Stimulated activated CD4-positive, alpha-beta T cell treated with anti-CD3 and anti-CD28 coated beads, Interleukin-1b, Interleukin-23, amount 100 ng/mL, for 48 hours (primary cell): ENCODE measurements around the gene TMEM143.
"Not testable (repeated sequence)": the region's sequence is repeated elsewhere in the genome, so short reads cannot be mapped to it uniquely, and the experiment has no call there.

Experiments
- DNase-seq: peaks from one replicate; pipeline ENCODE4 v3.0.0-alpha.2; 2020

Gene TMEM143

DNA sequence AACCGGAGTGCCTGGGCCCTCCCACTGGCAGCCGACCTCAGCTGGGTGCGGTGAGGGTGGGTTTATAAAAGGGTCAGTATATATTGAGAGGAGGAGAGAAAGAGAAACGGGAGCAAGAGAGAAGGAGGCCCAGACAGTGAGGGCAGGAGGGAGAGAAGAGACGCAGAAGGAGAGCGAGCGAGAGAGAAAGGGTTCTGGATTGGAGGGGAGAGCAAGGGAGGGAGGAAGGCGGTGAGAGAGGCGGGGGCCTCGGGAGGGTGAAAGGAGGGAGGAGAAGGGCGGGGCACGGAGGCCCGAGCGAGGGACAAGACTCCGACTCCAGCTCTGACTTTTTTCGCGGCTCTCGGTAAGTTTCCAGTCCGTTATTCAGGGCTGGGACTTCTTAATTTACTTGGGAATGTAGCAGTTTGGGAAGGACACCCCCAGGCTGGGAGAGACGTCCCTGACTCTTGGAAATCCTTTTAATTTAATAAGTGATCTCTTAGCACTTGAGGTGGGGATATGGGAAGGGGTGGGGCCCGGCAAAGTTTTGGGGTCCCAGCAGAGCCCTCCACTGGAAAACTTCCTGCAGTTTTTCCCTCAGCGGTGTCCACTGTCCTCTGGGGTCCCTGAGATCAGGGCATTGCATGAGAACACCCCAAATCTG, 38.4 kb downstream of the TMEM143 start, which contains the start of gene EMP3:
Gene EMP3 (plus strand): TSS at position 288 of the 646 bp plus-strand sequence. CDS start 1,293 bp downstream, outside the sequence.
- peak; percentile 87 for DNase-seq

DNA sequence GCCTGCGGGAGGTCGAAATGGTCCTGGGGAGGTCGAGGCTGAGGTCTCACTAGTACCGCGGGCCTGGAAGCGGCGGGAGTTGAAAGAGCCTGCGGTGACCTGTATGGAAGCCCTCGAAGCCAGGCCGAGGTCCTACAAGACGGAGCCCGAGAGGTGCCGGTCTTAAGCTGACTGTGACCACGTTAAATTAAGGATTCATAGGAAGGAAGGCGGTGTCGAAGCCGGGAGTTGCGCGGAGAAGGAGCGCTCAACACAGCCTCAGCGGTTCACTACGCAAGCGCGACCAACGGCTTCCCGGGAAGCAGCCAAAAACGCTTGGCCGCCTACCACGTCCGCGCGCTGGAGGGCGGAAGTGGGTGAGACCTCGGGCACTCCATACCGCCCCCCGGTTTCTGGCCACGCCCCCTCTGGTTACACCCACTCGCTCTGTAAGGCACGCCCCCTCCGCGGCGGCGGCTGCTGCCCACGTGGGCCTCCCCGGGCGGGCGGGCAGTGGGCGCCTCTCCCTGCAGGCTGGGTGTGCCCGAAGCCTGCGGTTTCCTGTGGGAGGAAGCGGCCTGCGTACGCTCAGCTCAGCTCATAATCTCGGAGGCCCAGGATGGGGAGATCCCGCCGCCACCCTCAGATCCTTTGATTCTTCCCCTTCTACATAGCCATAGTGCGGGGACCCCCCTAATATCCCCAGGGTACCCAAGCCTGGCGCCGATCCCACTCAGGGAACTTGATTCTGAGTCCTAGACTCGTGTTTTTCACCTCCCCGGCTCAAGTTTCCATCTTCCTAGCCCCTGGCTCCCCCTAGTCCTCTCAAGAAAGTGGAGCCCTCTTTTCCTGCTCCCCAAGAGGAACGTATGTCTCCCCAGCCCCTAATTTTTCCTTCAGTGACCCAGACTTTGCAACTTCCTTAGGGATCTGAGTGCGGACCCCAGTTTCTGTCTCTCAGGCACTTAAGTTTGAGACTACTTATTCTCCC, 41.8 kb downstream of the TMEM143 start:
- peak; percentile 98 for DNase-seq

DNA sequence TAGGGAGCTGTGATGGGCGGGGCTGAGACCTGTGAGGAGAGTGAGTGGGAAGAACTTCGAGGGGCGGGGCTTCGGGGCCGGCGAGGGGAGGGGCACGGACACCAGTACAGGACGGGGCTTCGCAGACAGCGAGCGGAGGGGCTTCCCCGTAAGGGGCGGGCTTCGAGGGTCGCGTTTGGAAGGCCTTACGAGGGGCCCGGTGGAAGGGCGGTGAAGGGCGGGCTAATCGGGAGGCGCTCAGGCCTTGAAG, 42.4 kb downstream of the TMEM143 start:
- DNase-seq, result peak; percentile 98

DNA sequence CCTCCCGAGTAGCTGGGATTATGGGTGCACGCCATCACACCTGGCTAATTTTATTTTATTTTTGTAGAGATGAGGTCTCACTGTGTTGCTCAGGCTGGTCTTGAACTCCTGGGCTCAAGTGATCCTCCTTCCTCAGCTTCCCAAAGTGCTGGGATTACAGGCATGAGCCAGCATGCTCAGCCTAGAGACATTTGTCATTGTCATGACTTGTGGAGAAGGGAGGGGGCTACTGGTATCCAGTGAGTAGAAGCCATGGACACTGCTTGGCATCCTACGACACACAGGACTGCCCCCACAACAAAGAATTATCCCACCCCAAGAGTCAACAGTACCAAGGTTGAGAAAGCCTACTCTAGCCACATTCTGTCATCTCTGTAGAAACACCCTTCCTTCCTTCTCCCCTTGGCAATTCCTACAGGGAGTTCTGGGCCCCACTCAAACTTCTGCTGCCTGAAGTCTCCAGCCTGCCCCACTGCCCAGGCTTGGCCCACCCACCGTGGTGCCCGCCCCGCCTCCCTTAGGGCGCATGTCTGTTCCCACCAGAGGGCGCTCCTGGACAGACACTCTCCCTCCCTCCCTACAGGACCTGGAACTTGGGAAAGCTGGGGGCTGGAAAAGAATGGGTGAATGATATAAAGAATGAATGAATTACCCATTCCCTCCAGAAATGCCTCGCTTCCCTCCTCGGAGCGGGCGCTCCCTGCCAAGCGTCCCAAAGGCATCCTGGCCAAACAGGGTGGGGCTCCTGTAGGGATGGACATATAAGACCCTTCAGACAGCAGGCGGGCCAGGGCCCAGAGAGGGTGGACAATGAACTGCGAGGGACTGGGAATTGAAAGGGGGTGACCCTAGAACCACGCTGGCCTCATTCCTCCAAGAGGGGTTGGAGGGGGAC, 43.8 kb downstream of the TMEM143 start:
- DNase-seq, result peak; percentile 65

DNA sequence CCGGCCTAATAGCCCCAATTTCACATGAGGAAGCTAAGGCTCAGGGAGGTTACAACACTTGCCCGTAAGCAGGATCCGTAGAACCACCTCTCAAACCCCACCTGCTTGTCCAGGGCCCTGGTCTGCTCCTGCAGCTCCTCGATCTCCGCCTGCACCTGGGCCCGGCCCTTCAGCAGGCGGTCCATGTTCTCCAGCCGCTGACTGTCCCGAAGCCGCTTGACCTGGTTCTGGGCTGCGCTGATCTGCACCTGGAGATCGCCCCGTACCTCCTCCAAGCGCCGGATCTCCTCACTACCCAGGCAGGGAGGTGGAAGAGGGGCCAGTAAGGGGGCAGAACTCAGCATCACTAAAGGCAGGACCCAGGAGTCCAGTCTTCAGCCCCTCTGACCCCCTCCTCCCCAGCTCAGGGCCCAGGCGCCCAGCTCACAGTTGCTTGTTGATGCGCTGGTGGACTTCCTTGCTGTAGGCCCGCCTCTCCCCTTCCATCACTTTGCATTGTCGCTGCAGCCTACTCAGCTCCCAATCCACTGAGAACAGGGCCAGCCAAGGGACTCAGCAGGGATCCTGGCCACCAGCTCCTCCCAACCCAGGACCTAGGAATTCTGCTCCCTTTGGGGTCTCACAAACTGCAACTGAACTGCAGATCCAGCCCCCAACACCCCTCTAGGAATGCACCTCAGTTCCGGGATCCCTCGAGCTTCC, 45.3 kb downstream of the TMEM143 start:
- no peak for DNase-seq

DNA sequence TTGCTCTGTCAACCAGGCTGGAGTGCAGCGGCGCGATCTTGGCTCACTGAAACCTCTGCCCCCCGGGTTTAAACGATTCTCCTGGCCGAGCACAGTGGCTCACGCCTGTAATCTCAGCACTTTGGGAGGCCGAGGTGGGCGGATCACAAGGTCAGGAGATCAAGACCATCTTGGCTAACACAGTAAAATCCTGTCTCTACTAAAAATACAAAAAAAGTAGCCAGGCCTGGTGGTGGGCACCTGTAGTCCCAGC, 46.1 kb downstream of the TMEM143 start:
- not testable (repeated sequence) for DNase-seq

DNA sequence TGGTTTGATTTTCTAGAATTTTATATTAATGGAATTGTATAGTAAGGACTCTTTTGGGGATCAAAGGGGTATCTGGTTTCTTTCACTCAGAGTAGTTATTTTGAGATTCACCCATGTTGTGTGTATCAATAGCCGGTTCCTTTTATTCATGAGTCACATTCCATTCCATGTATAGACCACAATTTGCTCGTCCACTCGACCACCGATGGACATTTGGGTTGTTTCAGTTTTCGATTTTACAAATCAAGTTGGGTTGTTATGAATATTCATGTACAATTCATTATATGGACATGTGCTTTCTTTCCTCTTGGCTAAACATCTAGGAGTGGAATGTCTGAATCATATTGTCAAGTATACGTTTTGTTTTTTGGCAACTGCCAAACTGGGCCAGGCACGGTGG, 48.0 kb downstream of the TMEM143 start:
- no peak for DNase-seq

DNA sequence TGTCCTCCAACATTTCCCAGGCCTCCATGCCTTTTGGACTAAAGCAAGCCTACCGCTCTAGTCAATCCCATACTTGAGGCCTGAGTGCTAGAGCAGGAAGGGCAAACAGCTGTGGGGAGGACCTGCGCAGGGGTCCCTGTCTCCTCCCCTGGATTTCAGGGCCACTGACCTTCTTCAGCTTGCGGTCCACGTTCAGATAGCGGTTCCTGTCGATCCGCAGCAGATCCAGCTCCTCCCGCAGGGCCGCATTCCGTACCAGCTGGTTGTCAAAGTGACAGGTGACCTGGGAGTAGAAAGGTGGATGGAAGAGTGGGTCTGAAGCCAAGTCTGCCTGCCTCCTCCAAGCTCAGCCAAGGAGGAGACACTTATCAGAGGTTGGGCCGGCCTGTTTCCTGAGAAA, 52.4 kb downstream of the TMEM143 start:
- DNase-seq, result no peak

DNA sequence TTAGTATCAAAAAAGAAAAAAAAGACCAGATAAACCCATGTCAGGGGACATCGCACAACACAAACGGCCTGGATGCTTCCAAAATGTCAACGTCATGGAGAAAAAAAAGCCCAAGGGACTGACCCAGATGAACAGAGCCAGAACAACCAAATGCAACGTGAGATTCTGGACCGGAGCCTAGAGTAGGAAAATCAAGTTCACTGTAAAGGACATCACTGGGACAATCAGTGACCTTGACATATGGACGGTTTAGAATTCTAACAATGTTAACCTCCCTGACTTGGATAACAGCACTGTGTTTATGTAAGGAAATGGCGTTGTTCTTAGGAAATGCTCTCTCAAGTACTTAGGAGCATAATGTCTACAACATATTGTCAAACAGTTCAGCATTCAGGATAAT, 53.5 kb downstream of the TMEM143 start:
- no peak for DNase-seq

DNA sequence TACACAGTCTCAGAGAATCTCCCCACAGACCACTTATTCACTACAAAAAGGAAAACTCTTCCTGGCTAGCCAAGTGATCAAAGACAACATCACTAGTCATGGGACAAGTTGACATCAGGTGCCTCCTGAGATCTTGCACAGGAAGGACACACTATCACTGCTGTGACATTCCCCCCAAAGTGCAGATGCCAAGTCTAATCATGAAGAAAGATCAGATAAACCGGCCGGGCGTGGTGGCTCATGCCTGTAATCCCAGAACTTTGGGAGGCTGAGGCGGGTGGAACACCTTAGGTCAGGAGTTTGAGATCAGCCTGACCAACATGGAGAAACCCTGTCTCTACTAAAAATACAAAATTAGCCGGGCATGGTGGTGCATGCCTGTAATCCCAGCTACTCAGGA, 54.0 kb downstream of the TMEM143 start:
- not testable (repeated sequence) for DNase-seq

DNA sequence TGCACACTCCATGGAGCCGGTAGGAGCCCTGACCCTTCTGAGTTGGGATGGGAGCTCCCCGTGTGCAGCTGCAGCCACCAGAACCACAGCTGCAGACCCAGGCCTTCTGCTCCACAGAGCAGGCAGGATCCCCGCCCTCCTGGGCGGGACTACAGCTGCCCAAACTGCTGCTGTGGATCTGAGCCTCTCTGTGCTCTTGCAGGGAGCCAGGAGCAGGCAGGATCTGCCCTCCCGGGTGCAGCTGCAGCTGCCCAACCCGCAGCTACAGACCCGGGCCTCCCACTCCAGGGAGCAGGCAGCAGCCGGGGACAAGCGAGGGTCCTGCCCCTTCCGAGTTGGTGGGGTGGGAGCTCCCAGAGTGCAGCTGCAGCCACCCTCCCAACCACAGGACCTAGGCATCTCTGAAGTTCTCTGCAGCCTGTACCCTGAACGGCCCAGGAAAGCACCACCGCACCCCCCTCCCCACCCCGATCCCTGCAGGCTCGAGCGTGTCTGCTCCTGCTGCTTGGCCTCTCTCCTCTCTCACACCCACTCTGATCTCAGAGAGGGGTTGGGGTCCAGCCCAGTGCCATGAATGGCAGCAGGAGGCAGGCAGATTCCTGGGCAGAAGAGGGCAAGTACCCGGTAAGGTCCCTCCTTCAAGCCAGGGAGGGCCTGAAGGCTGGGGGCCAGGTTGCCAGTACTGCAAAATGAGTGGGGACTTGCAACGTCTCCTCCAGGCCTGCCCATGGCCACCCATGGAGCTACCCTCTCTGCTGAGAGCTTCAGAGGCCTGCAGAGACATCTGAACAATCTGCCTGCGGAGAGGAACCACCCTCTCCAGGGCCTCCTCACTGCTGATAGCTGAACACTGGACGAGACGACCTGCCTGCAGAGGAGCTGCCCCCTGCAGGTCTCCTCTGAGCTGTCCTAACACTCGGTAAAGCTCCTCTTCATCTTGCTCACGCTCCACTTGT, 54.8 kb downstream of the TMEM143 start:
- no peak for DNase-seq

DNA sequence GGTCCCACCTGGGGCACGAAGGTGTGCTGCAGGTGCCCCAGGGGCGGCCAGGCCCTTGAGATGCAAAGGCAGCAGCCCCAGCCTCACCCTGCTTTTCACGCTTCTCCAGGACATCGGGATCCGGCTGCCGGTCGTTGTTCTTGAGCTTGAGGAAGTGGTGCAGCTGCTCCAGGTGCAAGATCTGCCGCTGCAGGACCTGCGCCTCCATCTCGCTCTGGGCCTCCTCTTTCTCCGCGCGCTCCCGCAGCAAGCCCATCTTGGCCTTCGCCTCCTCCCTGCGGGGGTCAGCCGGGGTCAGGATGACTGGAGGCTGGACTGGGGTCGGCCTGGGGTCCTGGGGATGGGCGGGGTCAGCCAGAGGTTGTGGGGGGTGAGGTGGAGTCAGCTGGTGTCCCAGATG, 59.9 kb downstream of the TMEM143 start:
- no peak for DNase-seq

DNA sequence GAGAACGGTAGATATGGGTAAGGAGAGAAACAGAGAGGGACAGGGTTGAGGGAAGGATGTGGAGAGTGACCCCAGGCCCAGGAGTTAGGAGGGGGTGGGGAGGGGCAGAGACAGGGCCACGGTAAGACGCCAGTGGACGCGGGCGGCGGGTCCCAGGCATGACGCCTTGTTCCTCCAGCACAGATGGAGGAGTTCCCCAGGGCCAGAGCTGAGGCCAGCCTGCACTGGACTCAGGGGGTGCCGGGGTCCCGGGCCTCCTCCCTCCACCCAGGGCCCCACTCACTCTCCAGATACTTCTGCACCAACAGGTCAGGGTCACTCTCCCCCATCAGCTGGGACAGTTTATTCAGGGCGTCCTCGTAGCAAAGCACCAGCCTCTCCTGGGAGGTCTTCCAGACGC, 60.4 kb downstream of the TMEM143 start:
- no peak for DNase-seq

DNA sequence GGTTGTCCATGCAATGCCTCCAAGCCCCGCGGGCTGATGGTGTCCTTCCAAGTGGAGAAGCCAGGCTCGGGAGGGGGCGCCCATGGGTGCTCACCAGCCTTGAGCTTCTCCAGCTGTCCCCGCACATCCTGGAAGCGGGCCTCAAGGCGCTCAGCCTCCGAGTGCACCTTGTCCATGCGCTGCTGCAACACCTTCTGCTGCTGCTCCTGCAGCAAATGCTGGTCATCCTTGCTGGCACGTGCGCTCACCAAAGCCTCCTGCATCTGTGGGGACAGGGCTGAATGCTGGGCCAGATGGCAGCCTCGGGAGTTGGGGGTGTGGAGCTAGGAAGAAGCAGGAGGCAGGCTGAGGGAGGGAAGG, 61.2 kb downstream of the TMEM143 start:
- DNase-seq, result no peak

DNA sequence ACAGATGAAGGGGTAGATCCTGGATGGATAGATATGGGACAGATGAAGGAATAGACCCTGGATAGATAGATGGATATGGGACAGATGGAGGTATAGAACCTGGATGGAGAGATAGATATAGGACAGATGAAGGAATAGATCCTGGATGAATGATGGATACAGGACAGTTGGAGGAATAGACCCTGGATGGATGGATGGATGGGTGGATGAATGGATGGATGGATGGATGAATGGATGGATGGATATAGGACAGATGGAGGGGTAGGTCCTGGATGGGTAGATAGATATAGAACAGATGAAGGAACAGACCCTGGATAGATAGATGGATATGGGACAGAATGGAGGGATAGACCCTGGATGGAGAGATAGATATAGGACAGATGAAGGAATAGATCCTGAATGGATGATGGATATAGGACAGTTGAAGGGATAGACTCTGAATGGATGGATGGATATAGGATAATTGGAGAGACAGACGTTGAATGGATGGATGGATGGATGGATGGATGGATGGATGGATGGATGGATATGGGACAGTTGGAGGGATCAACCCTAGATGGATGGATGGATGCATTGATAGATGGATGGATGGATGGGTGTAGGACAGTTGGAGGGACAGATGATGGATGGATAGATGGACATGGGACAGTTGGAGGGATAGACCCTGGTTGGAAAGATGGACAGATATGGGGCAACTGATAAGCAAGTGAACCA, 61.7 kb downstream of the TMEM143 start:
- DNase-seq, result no peak

DNA sequence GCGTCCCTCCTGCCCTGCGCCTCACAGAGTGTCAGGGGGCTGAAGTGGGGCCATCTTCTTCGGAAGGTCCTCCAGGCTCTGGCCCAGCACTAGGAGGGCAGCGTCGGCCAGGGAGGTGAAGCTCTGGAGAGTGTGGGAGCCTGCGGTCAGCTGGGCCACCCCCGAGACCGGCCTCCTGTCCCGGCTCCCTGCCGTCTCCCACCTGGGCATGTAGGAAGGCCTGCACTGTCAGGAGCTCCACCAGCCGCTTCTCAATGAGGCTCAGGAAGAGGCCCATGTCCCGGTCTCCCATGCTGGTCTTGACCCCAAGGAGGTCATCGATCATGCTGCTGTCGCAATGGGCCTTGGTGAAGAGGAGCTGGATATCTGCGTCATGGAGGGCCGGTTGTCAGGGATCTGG, 65.8 kb downstream of the TMEM143 start:
- no peak for DNase-seq

DNA sequence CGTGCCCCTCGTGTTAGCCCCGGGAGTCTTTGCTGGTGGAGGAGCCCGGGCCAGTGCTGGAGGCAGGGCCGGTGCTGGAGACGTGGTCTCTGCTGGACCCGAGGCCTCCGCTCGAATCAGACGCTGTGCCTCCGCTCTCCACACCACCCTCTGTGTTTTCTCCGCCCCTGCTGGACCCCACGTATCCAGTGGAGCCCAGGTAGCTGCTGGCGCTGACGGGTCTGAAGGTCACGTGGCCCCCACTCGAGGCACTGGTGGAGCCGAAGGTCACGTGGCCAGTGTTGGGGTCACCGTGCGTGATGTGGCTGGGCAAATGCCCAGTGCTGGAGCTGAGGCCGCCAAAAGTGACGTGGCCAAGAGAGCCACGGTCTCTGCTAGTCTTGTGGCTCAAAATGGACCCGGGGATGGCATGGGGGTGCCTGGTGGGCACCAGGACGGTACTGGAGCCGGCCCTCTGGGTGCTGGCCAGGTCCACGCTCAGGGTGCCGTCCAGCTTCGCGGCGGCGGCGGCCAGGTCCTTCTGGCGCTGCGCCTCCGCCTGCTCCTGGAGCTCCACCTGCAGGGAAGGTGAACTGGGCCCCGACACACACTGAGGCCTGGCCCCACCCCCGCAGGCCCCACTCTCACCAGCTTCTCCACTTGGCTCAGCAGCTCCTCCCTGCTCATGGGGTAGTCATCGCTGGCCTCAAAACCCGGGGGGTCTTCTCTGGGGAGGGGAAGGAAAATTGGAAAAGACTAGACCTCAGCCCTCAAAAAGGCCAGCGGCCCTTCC, 66.6 kb downstream of the TMEM143 start:
- DNase-seq, result no peak

DNA sequence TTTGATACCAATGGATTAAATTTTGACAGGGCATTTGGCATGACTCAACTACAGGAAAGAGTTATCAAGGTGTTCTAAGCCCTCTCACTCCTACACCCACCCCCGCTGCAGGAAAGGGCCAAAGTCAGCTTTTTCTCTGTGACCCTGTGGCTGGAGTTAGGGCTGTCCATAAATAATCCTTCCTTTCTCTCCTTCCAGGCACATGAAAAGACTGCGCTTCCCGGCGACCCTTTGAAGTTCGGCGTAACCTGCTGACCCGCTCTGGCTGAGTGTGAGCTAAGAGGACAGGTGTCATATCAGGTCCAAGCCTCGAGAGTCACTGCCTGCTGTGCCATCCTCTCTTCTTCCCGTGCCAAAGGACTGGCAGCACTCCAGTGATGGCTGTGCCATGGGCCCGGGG, 68.3 kb downstream of the TMEM143 start:
- no peak for DNase-seq

DNA sequence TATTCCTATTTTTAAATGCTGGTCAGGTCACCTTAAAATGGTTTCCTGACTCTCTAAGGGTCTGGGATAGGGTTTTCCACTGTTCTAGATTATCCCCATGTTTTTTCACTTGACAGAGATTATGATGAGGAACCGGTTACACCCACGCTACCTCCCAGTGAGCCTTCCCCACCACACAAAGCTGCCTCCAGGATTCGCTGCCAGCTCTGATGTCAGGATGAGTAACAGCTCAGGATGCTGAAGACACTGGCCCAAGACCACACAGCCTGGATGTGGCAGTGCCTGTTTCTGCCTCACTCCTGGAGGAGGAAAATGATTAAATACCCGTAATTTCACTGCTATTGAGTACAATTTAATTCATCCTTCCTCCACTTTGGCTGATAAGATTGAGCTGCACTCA, 70.9 kb downstream of the TMEM143 start:
- DNase-seq, result no peak

DNA sequence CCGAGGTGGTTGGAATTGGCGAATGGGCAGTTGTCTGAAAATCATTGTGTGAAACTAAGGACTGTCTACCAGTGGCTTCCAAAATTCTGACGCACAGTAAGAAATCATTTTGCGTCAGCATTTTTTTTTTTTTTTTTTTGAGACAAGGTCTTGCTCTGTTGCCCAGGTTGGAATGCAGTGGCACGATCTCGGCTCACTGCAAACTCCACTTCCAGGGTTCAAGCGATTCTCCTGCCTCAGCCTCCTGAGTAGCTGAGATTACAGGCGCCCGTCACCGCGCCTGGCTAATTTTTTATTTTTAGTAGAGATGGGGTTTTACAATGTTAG, 72.3 kb downstream of the TMEM143 start:
- not testable (repeated sequence) for DNase-seq
